ENCODE measurements around the gene MYF6. TPM values are rescaled to one million over a fixed set of nuclear protein-coding genes. Genes with fewer than 3 reads are reported as not detected.
A peak's percentile ranks its signal among the peaks of the same experiment; 100 is the strongest.

MYF6 gene
- polyA plus RNA-seq, 3 donors = not detected

DNA sequence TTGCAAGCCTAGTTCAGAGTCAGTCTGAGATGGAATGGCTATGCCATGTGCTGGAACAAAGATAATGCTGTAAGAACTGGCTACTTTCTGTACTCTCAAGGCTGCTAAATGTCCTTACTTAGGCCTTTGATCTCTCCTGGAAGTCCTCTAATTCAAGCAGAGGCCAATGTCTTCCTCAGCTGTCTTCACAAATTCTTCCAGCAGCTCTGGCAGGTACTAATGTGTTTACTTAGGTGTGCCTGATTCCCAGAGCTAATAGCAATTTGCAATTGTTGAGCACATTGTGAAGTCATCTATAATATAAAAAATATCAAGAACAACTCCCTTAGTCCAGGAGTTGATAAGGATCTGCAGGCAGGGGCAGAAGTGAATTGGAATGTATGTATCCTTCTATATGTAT, 5.4 kb downstream of the MYF6 start:
- Histone ChIP-seq H2AFZ (ENCODE audit: insufficient read depth, low read depth, low read length, poor library complexity, severe bottlenecking) (no peak overlapping the region), H3K4me2 (replicated peaks; ENCODE audit: extremely low read depth, low read length, poor library complexity, severe bottlenecking) (no peak overlapping the region), H3K27ac (ENCODE audit: low read depth in 1 of 2, low read length in 2 of 2) (no peak overlapping the region), H3K4me3 (replicated peaks in 1 of 3; ENCODE audit: low read depth in 2 of 3, low read length in 3 of 3) (no peak overlapping the region), H3K4me1 (ENCODE audit: control insufficient read depth in 1 of 2, insufficient read depth in 2 of 2, low read length in 2 of 2) (peaks cover 10 to 12% of the 10 kb centered on the region in 2 donors), H3K36me3 (replicated peaks in 1 of 2; ENCODE audit: control insufficient read depth in 1 of 2, insufficient read depth in 2 of 2, low read length in 2 of 2) (no peaks in the 10 kb centered on the region), H3K9me3 (replicated peaks in 1 of 2; ENCODE audit: control insufficient read depth in 1 of 2, insufficient read depth in 1 of 2, low read length in 2 of 2) (peaks cover 11 to 33% of the 10 kb centered on the region in 2 donors), H3K79me2 (ENCODE audit: insufficient read depth, low read length) (no peaks in the 10 kb centered on the region), H4K20me1 (ENCODE audit: insufficient read depth, low read length) (no peaks in the 10 kb centered on the region), H3K27me3 (ENCODE audit: control insufficient read depth in 2 of 2, insufficient read depth in 2 of 2, low read length in 2 of 2) (peaks cover 50 to 79% of the 10 kb centered on the region in 2 donors), H3K9ac (ENCODE audit: insufficient read depth, low read length, poor library complexity, severe bottlenecking) (no peak overlapping the region)
- TF ChIP-seq CTCF (IDR thresholded peaks at IDR 0.05) = no peak
- intact Hi-C loops (cut with micrococcal nuclease) = no loop called here
- DNase-seq = no peak
- Mint-ChIP-seq H3K4me3 (peak overlapping the region in 1 of 2 donors; percentile 23), H3K27me3 (ENCODE audit: low read depth in 3 of 3) (peaks cover 75 to 91% (median 79%) of the 10 kb centered on the region in 3 donors), H3K27ac (no peak overlapping the region), H3K36me3 (peaks cover 0 to 5% of the 10 kb centered on the region in 2 donors), H3K4me1 (peaks cover 19% of the 10 kb centered on the region), H3K9me3 (peaks cover 0 to 35% (median 14%) of the 10 kb centered on the region in 7 donors)

DNA sequence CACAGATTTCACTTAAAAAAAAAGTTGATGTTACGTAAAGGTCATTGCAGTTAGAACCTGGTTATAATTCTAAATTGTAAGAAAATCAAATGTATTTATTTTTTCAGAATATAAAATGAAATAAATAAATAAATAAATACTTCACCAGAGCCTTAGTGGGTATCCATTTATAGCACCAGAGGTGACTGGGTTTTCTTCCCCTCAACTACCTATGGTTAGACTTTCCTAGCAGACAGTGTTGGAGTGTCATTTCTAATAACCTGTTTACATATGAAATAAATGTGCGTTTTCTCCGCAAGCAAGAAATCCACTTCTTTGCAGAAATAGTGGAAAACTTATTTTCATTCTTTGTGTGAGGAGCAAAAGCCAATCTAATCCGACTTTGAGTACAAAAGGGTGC, 6.0 kb downstream of the MYF6 start:
- no peaks in the 10 kb centered on the region for H4K20me1 ChIP-seq (ENCODE audit: insufficient read depth, low read length)
- H3K27me3 Mint-ChIP-seq (ENCODE audit: low read depth in 3 of 3) = peaks cover 72 to 91% (median 78%) of the 10 kb centered on the region in 3 donors
- H3K9ac ChIP-seq (ENCODE audit: insufficient read depth, low read length, poor library complexity, severe bottlenecking) = no peak overlapping the region
- TF ChIP-seq CTCF (IDR thresholded peaks at IDR 0.05) = no peak
- H3K4me3 ChIP-seq (replicated peaks in 1 of 3; ENCODE audit: low read depth in 2 of 3, low read length in 3 of 3) = no peak overlapping the region
- peaks cover 0 to 35% (median 14%) of the 10 kb centered on the region in 7 donors for H3K9me3 Mint-ChIP-seq
- peaks cover 0 to 5% of the 10 kb centered on the region in 2 donors for H3K36me3 Mint-ChIP-seq
- no peaks in the 10 kb centered on the region for H3K79me2 ChIP-seq (ENCODE audit: insufficient read depth, low read length)
- no CpG with 5 or more reads among the region's 4 CpGs for WGBS (ENCODE audit: insufficient coverage)
- H3K4me1 Mint-ChIP-seq = peaks cover 14% of the 10 kb centered on the region
- no peak for DNase-seq
- no peak overlapping the region for H3K4me2 ChIP-seq (replicated peaks; ENCODE audit: extremely low read depth, low read length, poor library complexity, severe bottlenecking)
- no peak overlapping the region for H3K27ac ChIP-seq (ENCODE audit: low read depth in 1 of 2, low read length in 2 of 2)
- no peak overlapping the region for H2AFZ ChIP-seq (ENCODE audit: insufficient read depth, low read depth, low read length, poor library complexity, severe bottlenecking)
- peaks cover 5 to 6% of the 10 kb centered on the region in 2 donors for H3K4me1 ChIP-seq (ENCODE audit: control insufficient read depth in 1 of 2, insufficient read depth in 2 of 2, low read length in 2 of 2)
- no peaks in the 10 kb centered on the region for H3K36me3 ChIP-seq (replicated peaks in 1 of 2; ENCODE audit: control insufficient read depth in 1 of 2, insufficient read depth in 2 of 2, low read length in 2 of 2)
- intact Hi-C loops (cut with micrococcal nuclease) = no loop called here
- peaks cover 11 to 33% of the 10 kb centered on the region in 2 donors for H3K9me3 ChIP-seq (replicated peaks in 1 of 2; ENCODE audit: control insufficient read depth in 1 of 2, insufficient read depth in 1 of 2, low read length in 2 of 2)
- H3K4me3 Mint-ChIP-seq = peak overlapping the region in 1 of 2 donors; percentile 70
- peaks cover 52 to 78% of the 10 kb centered on the region in 2 donors for H3K27me3 ChIP-seq (ENCODE audit: control insufficient read depth in 2 of 2, insufficient read depth in 2 of 2, low read length in 2 of 2)
- no peak overlapping the region for H3K27ac Mint-ChIP-seq

All from CD14-positive monocyte (primary cell).